GM12873 (cell line): ENCODE results near the gene RAB3IL1.

ENCODE experiments used
- TF ChIP-seq, protein P1 (sequence below): IDR thresholded peaks from 2 replicates; pipeline ENCODE4 v1.5.1; 2012; ENCODE audit warnings: low read depth, mild to moderate bottlenecking, moderate library complexity, low read length, control low read depth; ENCODE audit not compliant: insufficient read depth; ENCODE audit errors: missing control alignments

The RAB3IL1 gene

DNA sequence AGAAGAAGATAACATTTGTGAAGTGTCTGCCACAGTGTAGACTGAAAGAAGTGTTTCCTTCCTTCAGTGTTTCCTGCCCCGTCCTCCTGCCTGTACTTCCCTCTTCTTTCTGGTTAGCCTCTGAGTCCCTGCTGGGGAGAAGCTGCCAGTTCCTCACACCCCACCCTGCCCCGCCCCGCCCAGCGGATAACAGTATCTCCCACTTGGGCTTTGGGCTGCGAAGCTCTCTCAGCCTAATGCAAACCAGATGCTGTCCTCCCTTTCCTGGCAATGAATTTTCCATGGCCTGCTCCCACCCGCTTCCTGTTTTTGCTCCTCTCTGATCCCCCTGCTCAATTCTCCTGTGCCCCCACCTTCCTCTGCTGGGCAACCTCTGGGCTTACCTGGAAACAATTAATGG is 5.2 kb upstream of the RAB3IL1 start:
- TF ChIP-seq, protein P1, sequence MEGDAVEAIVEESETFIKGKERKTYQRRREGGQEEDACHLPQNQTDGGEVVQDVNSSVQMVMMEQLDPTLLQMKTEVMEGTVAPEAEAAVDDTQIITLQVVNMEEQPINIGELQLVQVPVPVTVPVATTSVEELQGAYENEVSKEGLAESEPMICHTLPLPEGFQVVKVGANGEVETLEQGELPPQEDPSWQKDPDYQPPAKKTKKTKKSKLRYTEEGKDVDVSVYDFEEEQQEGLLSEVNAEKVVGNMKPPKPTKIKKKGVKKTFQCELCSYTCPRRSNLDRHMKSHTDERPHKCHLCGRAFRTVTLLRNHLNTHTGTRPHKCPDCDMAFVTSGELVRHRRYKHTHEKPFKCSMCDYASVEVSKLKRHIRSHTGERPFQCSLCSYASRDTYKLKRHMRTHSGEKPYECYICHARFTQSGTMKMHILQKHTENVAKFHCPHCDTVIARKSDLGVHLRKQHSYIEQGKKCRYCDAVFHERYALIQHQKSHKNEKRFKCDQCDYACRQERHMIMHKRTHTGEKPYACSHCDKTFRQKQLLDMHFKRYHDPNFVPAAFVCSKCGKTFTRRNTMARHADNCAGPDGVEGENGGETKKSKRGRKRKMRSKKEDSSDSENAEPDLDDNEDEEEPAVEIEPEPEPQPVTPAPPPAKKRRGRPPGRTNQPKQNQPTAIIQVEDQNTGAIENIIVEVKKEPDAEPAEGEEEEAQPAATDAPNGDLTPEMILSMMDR = no peak

DNA sequence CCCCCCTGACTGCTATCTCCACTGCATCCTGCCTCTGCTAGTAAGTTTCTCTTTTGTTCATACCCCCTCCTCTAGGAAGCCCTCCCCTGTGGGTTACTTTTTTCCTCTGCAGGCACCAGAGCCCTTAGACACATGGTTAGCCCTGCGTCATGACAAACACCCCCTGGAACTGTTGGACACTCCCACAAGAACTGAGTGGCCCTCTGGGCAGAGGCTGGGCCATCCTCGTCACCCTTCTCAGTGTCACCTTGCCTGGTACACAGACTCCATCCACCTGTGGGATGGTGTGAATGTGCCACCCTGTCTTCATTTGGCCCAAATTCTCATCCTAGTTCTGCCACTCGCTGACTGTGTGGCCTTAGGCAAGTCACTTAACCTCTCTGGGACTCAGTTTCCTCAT is 4.1 kb upstream of the RAB3IL1 start:
- TF ChIP-seq, protein P1 = no peak

DNA sequence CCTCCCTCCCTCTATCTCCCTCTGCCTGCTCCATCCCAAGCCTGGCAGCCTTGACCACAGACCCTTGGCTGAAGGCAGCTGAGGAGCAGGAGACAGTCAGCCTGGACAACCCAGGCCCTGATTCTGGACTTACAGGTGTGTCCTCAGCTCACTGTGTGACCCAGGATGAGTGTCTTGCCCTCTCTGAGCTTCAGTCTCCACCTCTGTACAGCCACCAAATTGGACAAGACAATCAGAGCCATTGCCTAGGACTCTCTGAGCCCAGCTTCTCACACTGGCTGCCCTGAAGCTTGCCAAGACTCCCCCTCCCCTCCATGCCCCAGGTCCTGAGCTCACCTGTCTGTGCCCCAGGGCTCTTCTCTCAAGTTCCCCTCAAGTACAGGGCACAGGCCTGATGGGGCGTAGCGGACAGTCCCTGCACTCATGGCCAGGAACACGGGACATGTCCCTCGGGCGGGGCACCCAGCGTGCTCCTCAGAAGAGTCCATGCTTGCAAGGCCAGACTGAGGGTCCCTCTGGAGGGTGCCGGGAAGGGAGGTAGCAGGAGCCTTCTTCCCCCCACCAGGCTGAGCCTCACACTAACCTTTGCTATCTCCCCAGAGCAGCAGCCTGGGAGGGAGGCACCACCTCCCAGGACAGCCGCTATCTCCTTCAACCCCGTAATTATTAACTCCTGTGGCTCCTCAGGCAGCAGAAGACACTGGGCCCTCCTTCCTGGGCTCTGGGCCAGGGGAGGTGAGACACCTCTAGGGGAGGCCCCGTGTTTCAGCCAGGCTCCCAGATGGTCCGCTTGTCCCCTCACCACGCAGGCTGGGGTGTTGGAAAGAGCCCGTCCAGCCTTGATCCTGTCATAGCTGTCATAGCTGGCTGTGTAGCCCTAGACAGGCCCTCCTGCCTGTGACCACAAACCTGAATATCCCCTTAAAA is 2.6 kb upstream of the RAB3IL1 start:
- TF ChIP-seq, protein P1 = no peak

DNA sequence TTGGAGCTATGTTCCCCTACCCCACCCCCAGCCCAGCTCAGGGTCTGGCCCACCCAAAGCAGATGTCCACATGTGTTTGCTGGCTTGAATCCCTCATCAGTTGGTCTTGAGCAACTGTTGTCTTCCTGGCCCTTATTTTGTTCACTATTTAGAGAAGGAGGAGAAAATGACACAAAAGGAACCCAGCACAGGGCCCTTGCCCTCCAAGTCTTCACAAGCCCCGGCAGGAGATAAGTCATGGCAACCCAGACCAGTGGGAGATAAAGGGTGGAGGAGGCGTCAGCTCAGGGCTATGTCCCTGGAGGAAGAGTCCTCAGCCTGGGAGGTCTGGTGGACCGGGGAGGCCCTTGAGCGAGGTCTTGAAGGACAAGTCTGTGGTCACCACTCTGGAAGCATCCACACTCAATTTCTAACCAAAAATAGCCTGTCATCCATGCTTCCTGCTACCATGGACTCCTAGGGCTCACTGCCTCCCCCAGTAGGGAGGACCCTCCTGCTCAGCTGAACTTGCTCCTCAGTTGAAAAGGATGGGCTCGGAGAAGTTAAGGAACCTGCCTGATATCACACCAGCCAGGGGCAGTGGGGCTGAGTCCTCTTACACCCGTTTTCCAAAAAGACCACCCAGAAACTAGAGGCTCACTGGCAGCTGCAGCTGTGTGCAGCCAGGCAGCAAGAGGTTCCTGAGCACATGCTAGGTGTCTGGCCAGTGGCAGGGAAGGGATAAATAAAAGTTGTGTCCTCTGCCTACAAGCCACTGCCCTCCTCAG is 1.8 kb upstream of the RAB3IL1 start:
- TF ChIP-seq, protein P1 = no peak

DNA sequence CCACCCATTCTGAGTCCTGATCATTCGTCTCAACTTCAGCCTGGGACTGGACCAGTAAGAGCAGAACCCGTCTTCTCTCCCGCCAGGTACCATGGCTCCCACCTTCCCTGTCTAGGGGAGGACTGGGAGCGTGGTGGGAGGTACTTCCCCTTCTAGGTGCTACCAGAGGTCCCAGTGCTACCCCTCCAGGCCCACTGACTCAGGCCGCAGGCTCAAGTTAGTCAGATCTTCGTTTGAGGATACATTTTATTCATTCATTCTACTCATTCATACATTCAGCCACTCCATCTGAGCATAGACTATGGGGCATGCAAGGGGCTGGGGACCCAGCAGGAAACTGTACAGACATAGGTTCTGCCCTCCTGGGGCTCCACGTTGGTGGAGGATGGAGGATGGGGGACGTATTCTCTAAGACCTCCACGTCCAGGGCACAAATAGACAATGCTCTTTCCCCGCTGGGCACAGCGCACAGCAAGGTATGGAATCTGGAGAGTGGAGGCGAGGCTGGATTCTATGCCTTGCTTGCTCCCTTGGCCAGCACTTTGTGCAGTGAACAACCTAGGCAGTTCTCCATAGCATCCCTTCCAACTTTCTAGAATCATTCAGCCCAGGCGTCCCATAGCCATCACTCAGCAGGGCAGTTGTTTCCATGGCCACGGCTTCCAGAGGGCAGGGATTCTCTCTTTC is 1.0 kb upstream of the RAB3IL1 start:
- TF ChIP-seq, protein P1 = no peak

DNA sequence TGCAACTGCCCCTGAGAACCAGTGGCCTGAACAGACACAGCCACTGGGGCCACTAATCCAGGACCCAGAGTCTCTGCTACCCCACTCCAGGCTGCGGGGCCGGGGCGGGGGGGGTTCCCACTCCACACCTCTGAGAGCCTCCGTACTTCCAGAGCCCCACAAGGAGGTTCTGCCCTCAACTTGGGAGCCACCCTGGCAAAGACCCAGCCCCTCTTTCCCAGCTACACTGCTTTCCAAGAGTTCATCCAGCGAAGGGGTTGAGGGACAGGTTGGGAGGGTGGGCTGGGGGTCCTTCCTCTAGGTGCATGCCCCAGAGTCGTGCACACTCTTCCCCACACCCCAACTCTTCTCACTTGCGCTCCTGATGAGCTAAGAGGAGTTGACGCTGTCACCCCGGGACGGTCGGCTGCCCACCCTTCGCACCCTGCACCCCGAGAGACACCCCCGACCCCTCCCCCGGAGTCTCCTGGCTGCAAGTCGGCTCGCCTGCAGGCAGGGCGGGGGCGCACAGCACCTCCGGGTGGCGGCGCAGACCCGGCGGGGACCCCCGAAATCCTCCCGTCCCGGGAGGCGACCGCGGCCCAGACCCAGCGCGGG is 531 bp downstream of the RAB3IL1 start:
- TF ChIP-seq, protein P1 = no peak
